IMR-90 (cell line): ENCODE results near the gene TIMM17B. TPM values are rescaled to one million over a fixed set of nuclear protein-coding genes. Genes with fewer than 3 reads are reported as not detected.

ENCODE experiments used
- ATAC-seq: fragments of 200-7000 bp; cut with Tn5 transposase; 2 replicates; pipeline ENCODE4 v1.9.1; 2020; ENCODE audit warnings: low read depth, mild to moderate bottlenecking, moderate library complexity
- BruUV-seq: library from RNA; stranded (reverse); fragments of 400-500 nt; replicated peaks from 2 replicates; lab custom pipeline; 2021; lab: Mats Ljungman, UMichigan
- CTCF ChIA-PET: fragments of 300-600 bp; formaldehyde crosslinking; extraction: SDS; loops from one replicate; lab custom pipeline; 2021; ENCODE audit warnings: antibody characterized with exemption; lab: Yijun Ruan, JAX
- POLR2A ChIA-PET: fragments of 300-600 bp; sonication (Branson Sonifier 250); formaldehyde crosslinking; loops from one replicate; lab custom pipeline; 2022; ENCODE audit warnings: antibody characterized with exemption; ENCODE audit not compliant: unreplicated experiment; lab: Charles Lee
- DNase-seq: peaks from one replicate; pipeline ENCODE4 v3.0.0; 2013
- H2AFZ ChIP-seq: replicated peaks from 2 replicates; pipeline ENCODE3; 2013; ENCODE audit warnings: low read length, mild to moderate bottlenecking; ENCODE audit not compliant: poor library complexity
- H2AK5ac ChIP-seq: 2 replicates; pipeline ENCODE4 v1.6.1; 2013; ENCODE audit warnings: low read depth, low read length, inconsistent platforms
- H2AK9ac ChIP-seq: replicated peaks from 2 replicates; pipeline ENCODE3; 2013; ENCODE audit warnings: mild to moderate bottlenecking, low read depth, low read length, moderate library complexity; ENCODE audit not compliant: poor library complexity
- H2BK120ac ChIP-seq: 2 replicates; pipeline ENCODE4 v1.6.1; 2013; ENCODE audit warnings: low read depth, low read length, inconsistent platforms
- H2BK15ac ChIP-seq: 3 replicates; pipeline ENCODE4 v1.6.1; 2013; ENCODE audit warnings: low read depth, low read length, inconsistent platforms
- H2BK20ac ChIP-seq: 2 replicates; pipeline ENCODE4 v1.6.1; 2013; ENCODE audit warnings: low read depth, mild to moderate bottlenecking, inconsistent platforms, low read length, moderate library complexity
- H2BK5ac ChIP-seq: 2 replicates; pipeline ENCODE4 v1.6.1; 2013; ENCODE audit warnings: mild to moderate bottlenecking, low read depth, low read length, inconsistent platforms; ENCODE audit not compliant: poor library complexity, severe bottlenecking
- H3K14ac ChIP-seq: replicated peaks from 2 replicates; pipeline ENCODE4 v1.6.1; 2013; ENCODE audit warnings: low read depth, low read length, inconsistent platforms
- H3K18ac ChIP-seq: 2 replicates; pipeline ENCODE4 v1.6.1; 2013; ENCODE audit warnings: low read depth, low read length, control low read depth
- H3K23ac ChIP-seq: 2 replicates; pipeline ENCODE4 v1.6.1; 2013; ENCODE audit warnings: low read depth, low read length, inconsistent platforms
- H3K27ac ChIP-seq: 2 replicates; pipeline ENCODE4 v1.5.1; 2013; ENCODE audit warnings: mild to moderate bottlenecking, control low read depth, low read length; ENCODE audit not compliant: insufficient read depth
- H3K27me3 ChIP-seq: 2 replicates; pipeline ENCODE4 v1.6.1; 2013; ENCODE audit warnings: low read length; ENCODE audit not compliant: control insufficient read depth, insufficient read depth
- H3K36me3 ChIP-seq: 2 replicates; pipeline ENCODE4 v1.6.1; 2013; ENCODE audit warnings: low read length, mixed read lengths; ENCODE audit not compliant: control insufficient read depth, insufficient read depth
- H3K4ac ChIP-seq: 2 replicates; pipeline ENCODE4 v1.6.1; 2013; ENCODE audit warnings: low read depth, low read length, inconsistent platforms
- H3K4me1 ChIP-seq: 2 replicates; pipeline ENCODE4 v1.6.1; 2013; ENCODE audit warnings: low read length, mixed read lengths; ENCODE audit not compliant: control insufficient read depth, insufficient read depth
- H3K4me2 ChIP-seq: 2 replicates; pipeline ENCODE4 v1.6.1; 2013; ENCODE audit warnings: low read depth, mild to moderate bottlenecking, control low read depth, low read length, moderate library complexity
- H3K4me3 ChIP-seq: 2 replicates; pipeline ENCODE4 v1.5.1; 2013; ENCODE audit warnings: low read depth, mild to moderate bottlenecking, control low read depth, low read length, moderate library complexity; ENCODE audit not compliant: insufficient read depth
- H3K56ac ChIP-seq: 2 replicates; pipeline ENCODE4 v1.6.1; 2013; ENCODE audit warnings: low read length, inconsistent platforms; ENCODE audit not compliant: insufficient read depth; ENCODE audit errors: extremely low read depth
- H3K79me1 ChIP-seq, 2 experiments: 2 replicates each; pipeline ENCODE4 v1.6.1; 2013; ENCODE audit warnings: low read length in 2 of 2, inconsistent platforms in 1 of 2, low read depth in 1 of 2
- H3K9ac ChIP-seq: 2 replicates; pipeline ENCODE4 v1.6.1; 2013; ENCODE audit warnings: low read depth, low read length, control low read depth
- H3K9me1 ChIP-seq: 2 replicates; pipeline ENCODE4 v1.6.1; 2013; ENCODE audit warnings: low read length, inconsistent platforms; ENCODE audit not compliant: insufficient read depth
- H3K9me3 ChIP-seq: 2 replicates; pipeline ENCODE4 v1.6.1; 2013; ENCODE audit warnings: low read length; ENCODE audit not compliant: control insufficient read depth, insufficient read depth
- H4K20me1 ChIP-seq: 2 replicates; pipeline ENCODE4 v1.6.1; 2013; ENCODE audit warnings: low read length, inconsistent platforms; ENCODE audit not compliant: insufficient read depth
- H4K5ac ChIP-seq: 2 replicates; pipeline ENCODE4 v1.6.1; 2013; ENCODE audit warnings: mild to moderate bottlenecking, low read depth, low read length, control low read depth
- H4K8ac ChIP-seq, 2 experiments: 2 replicates each; pipeline ENCODE4 v1.6.1; 2013; ENCODE audit warnings: low read depth in 2 of 2, low read length in 2 of 2, control low read depth in 1 of 2, inconsistent platforms in 1 of 2
- H4K91ac ChIP-seq: 2 replicates; pipeline ENCODE4 v1.6.1; 2013; ENCODE audit warnings: low read depth, low read length, inconsistent platforms; ENCODE audit not compliant: insufficient read depth
- CEBPB ChIP-seq: IDR thresholded peaks from 2 replicates; pipeline ENCODE4 v1.6.1; 2012; ENCODE audit warnings: low read depth, low read length, improper control_type of control experiment
- MXI1 ChIP-seq: IDR thresholded peaks from 2 replicates; pipeline ENCODE4 v1.6.1; 2012; ENCODE audit warnings: low read depth, mild to moderate bottlenecking, low read length, moderate library complexity, borderline replicate concordance
- POLR2A ChIP-seq: IDR thresholded peaks from 2 replicates; pipeline ENCODE4 v1.6.1; 2012; ENCODE audit warnings: mild to moderate bottlenecking, low read depth, low read length
- RCOR1 ChIP-seq: IDR thresholded peaks from 2 replicates; pipeline ENCODE4 v1.6.1; 2012; ENCODE audit warnings: mild to moderate bottlenecking, low read length, improper control_type of control experiment; ENCODE audit not compliant: insufficient replicate concordance
- RFX5 ChIP-seq: IDR thresholded peaks from 2 replicates; pipeline ENCODE4 v1.8.0; 2012; ENCODE audit warnings: low read depth, mild to moderate bottlenecking, low read length, moderate library complexity
- WGBS, 2 experiments: methylation state at CpG; one replicate each; pipeline versions ENCODE4 v1.1.5 to v1.1.7; 2013; ENCODE audit warnings: missing lambda C conversion rate in 2 of 2; ENCODE audit not compliant: insufficient read length in 1 of 2; ENCODE audit errors: extremely low coverage in 2 of 2; 5-methylcytosine and 5-hydroxymethylcytosine counted together
- dilution Hi-C: fragments of 300-500 bp; cut with HindIII; formaldehyde crosslinking; loops from one replicate; pipeline ENCODE4 v1.14.3; 2018; ENCODE audit warnings: low sequenced_read_pairs; ENCODE audit not compliant: unreplicated experiment
- in situ Hi-C: fragments of 300-500 bp; cut with MboI; formaldehyde crosslinking; loops from 3 replicates; pipeline ENCODE4 v1.14.3; 2019; ENCODE audit warnings: low sequenced_read_pairs, inconsistent platforms, mixed read lengths
- intact Hi-C: fragments of 100-400 bp; cut with micrococcal nuclease; formaldehyde crosslinking; loops from 2 replicates; pipeline ENCODE4 v1.10.0; 2022
- polyA plus RNA-seq, 3 experiments: library from polyadenylated mRNA; depleted of rRNA; stranded (reverse); fragments of >200 nt; gene quantifications; 2 replicates each; pipeline ENCODE4 v1.2.3, GENCODE V29; 2012; ENCODE audit warnings: low replicate concordance in 1 of 3
- total RNA-seq: library from RNA; depleted of rRNA; stranded (reverse); fragments of >200 nt; gene quantifications from 2 replicates; pipeline ENCODE4 v1.2.3, GENCODE V29; 2012
- TF ChIP-seq, protein P1 (sequence below): conservative IDR thresholded peaks from 2 replicates; pipeline ENCODE4 v1.5.1; 2012; ENCODE audit warnings: mild to moderate bottlenecking, low read depth, low read length, improper control_type of control experiment

TIMM17B gene
- total and polyA plus RNA-seq, 2 of the 4 experiments (the other 2 are of a cell fraction) = 28.7 to 73.6 TPM

- Histone ChIP-seq H4K91ac (peak within 1 kb of the TSS; percentile 85), H4K8ac (peak within 1 kb of the TSS; percentile 92), H3K4me1 (peaks cover 3% of the 10 kb centered on the region; the same call in 1 of the 2 replicates), H3K9ac (peak within 1 kb of the TSS; percentile 94), H3K9me1 (peaks cover 3% of the 10 kb centered on the region; the same call in 1 of the 2 replicates), H2AK5ac (peak within 1 kb of the TSS; percentile 96; the same call in 1 of the 2 replicates), H2AK9ac (peak within 1 kb of the TSS; percentile 97), H2AFZ (peak within 1 kb of the TSS; percentile 92), H2BK15ac (0 out of 3 replicates have a peak within 1 kb of the TSS, but pooled peaks have one; percentile 11), H3K18ac (peak within 1 kb of the TSS; percentile 34), H3K14ac (peak within 1 kb of the TSS; percentile 96), H2BK120ac (peak within 1 kb of the TSS; percentile 42; the same call in 1 of the 2 replicates), H4K5ac (peak within 1 kb of the TSS; percentile 92), H3K9me3 (no peaks in the 10 kb centered on the region), H3K36me3 (peaks cover 6% of the 10 kb centered on the region; the same call in 1 of the 2 replicates), H3K27ac (peak within 1 kb of the TSS; percentile 81), H2BK5ac (peak within 1 kb of the TSS; percentile 78), H3K4me2 (peak within 1 kb of the TSS; percentile 95), H3K79me1 (peaks cover 13 to 26% of the 10 kb centered on the region in 2 experiments), H3K4ac (peak within 1 kb of the TSS; percentile 88), H3K56ac (peak within 1 kb of the TSS; percentile 64), H2BK20ac (no peak within 1 kb of the TSS), H4K20me1 (no peaks in the 10 kb centered on the region), H3K4me3 (peak within 1 kb of the TSS; percentile 98), H3K23ac (peak within 1 kb of the TSS; percentile 99), H3K27me3 (no peaks in the 10 kb centered on the region)
- WGBS, 2 experiments = 35% methylated on average over 25 of the region's 60 CpGs; no CpG with 5 or more reads in 1 of the 2 experiments
- dilution Hi-C loops = no loop called here
- ChIA-PET CTCF (no interaction called here), POLR2A (interaction anchor here (0.5 kb wide), 1 partner anchor 14 kb away, joined by 3 read pairs; the partner anchor contains the start of genes PQBP1 and TIMM17B)
- no TSS peak for BruUV-seq
- peak; percentile 87 for ATAC-seq
- in situ Hi-C loops = no loop called here
- DNase-seq = peak; percentile 64
- no peak for TF ChIP-seq CEBPB
- peak; percentile 81; the same call in 1 of the 2 replicates for TF ChIP-seq POLR2A
- TF ChIP-seq RCOR1 = no peak
- peak; percentile 53; the same call in 1 of the 2 replicates for TF ChIP-seq MXI1
- TF ChIP-seq RFX5 = no peak
- TF ChIP-seq, protein P1, sequence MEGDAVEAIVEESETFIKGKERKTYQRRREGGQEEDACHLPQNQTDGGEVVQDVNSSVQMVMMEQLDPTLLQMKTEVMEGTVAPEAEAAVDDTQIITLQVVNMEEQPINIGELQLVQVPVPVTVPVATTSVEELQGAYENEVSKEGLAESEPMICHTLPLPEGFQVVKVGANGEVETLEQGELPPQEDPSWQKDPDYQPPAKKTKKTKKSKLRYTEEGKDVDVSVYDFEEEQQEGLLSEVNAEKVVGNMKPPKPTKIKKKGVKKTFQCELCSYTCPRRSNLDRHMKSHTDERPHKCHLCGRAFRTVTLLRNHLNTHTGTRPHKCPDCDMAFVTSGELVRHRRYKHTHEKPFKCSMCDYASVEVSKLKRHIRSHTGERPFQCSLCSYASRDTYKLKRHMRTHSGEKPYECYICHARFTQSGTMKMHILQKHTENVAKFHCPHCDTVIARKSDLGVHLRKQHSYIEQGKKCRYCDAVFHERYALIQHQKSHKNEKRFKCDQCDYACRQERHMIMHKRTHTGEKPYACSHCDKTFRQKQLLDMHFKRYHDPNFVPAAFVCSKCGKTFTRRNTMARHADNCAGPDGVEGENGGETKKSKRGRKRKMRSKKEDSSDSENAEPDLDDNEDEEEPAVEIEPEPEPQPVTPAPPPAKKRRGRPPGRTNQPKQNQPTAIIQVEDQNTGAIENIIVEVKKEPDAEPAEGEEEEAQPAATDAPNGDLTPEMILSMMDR = no peak
- intact Hi-C loops = no loop called here
Measured at GRCh38 chrX:48911412-48912182, 14.0 kb upstream of the TIMM17B start, which contains the start of gene SLC35A2. TSS of gene SLC35A2 (minus strand) at chrX:48911646. CDS start at chrX:48911636, 10 bp downstream.
